B cell (primary cell): ENCODE results near the gene INSIG1.

Experiments used
- EZH2 ChIP-seq: IDR thresholded peaks from 2 replicates; pipeline ENCODE4 v1.6.1; 2012; ENCODE audit warnings: borderline replicate concordance, low read depth, mild to moderate bottlenecking, moderate library complexity, low read length; ENCODE audit not compliant: insufficient read depth, poor library complexity, severe bottlenecking
- TF ChIP-seq, protein P1 (sequence below): fragments of 200-600 bp; IDR thresholded peaks from one replicate; pipeline ENCODE4 v1.8.0; 2022; ENCODE audit warnings: antibody characterized with exemption, mild to moderate bottlenecking

DNA sequence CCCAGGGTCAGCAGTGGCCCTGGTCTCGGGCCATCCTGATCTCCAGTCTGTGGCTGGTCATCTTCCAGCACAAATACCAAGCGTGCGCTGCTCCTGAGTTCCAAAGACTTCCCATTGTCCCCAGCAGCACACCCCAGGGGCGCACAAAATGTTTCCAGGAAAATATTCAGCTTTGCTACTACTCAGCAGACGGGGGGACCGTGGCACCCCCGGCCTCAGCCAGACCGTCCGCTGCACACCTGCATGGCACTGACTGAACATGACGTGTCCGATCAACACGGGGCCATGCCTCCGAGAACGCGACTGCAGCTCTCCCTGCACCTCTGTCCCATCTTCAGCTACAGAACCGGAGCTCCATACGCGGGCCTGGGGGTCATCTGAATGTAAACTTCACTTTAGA is 9.6 kb upstream of the INSIG1 start:
- TF ChIP-seq, protein P1, sequence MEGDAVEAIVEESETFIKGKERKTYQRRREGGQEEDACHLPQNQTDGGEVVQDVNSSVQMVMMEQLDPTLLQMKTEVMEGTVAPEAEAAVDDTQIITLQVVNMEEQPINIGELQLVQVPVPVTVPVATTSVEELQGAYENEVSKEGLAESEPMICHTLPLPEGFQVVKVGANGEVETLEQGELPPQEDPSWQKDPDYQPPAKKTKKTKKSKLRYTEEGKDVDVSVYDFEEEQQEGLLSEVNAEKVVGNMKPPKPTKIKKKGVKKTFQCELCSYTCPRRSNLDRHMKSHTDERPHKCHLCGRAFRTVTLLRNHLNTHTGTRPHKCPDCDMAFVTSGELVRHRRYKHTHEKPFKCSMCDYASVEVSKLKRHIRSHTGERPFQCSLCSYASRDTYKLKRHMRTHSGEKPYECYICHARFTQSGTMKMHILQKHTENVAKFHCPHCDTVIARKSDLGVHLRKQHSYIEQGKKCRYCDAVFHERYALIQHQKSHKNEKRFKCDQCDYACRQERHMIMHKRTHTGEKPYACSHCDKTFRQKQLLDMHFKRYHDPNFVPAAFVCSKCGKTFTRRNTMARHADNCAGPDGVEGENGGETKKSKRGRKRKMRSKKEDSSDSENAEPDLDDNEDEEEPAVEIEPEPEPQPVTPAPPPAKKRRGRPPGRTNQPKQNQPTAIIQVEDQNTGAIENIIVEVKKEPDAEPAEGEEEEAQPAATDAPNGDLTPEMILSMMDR: no peak
- TF ChIP-seq EZH2: no peak
